ENCODE results near the gene DNASE1. TPM values are rescaled to one million over a fixed set of nuclear protein-coding genes. Genes with fewer than 3 reads are reported as not detected.

Gene DNASE1
- polyA plus RNA-seq, 2 of the 4 experiments (the other 2 are of a cell fraction) = 6.3 to 7.2 TPM

DNA sequence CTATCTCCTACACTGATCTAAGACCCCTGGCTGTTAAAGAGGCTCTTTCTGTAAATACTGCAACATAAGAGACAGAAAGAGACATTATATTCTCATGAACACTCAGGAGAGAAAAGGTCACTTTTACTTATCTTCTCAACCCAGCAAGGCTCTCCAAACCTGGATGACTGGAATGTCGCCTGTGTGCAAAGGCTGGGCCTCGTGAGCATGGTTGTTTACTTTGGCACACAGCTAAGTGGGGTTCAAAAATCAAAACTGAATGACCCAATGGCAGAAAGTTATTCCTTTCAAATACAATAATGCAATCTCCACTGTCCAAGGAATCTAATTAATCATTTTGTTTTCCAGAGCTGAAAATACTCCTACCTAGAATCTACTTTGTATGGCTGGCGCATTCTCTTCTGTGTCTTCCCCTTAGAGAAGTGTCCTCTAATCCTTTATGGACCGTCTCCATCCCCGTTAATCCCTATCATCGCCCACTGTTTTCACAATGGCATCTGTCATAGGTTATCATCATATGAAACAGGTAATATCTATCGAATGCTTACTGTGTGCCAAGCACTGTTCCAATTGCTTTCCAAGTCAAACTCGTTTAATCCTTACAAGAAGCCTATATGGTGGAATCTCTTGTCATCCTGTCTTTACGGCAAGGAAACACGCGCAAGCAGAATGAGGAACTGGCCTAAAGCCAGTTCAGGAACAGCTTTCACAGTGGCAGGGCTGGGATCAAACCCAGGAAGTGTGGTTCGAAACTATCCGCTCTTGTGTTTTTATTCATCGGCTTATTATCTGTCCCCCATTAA is 44.4 kb upstream of the DNASE1 start:
- ChIA-PET CTCF (no interaction called here), POLR2A (no interaction called here)
- no peak for TF ChIP-seq TP53 (CRISPR knock-in tag; IDR thresholded peaks at IDR 0.05)
- TF ChIP-seq EP300 (IDR thresholded peaks at IDR 0.05) = no peak
- no peak for TF ChIP-seq KDM1A (IDR thresholded peaks at IDR 0.05; ENCODE audit: low read depth)
- TF ChIP-seq USF2 (IDR thresholded peaks at IDR 0.05) = no peak
- TF ChIP-seq MYC (IDR thresholded peaks at IDR 0.05; ENCODE audit: borderline replicate concordance, low read length) = no peak
- TF ChIP-seq BHLHE40 (IDR thresholded peaks at IDR 0.05; ENCODE audit: low read depth, low read length) = no peak
- TF ChIP-seq CHD2 (IDR thresholded peaks at IDR 0.05; ENCODE audit: low read length, partially characterized antibody) = no peak
- 91% methylated on average over 14 of the region's 14 CpGs for WGBS (ENCODE audit: missing lambda C conversion rate)
- FAIRE-seq (no peak), ATAC-seq (no peak), DNase-seq (ENCODE audit: low read depth in 1 of 2, low spot score in 1 of 2) (no peak)
- Histone ChIP-seq H3K9me3 (no peaks in the 10 kb centered on the region), H3K4me1 (peaks cover 14% of the 10 kb centered on the region), H3K27ac (no peak overlapping the region; a peak in 1 of 6 replicates), H3K4me3 (peak overlapping the region; percentile 90), H3K4me2 (peak overlapping the region; percentile 84)

DNA sequence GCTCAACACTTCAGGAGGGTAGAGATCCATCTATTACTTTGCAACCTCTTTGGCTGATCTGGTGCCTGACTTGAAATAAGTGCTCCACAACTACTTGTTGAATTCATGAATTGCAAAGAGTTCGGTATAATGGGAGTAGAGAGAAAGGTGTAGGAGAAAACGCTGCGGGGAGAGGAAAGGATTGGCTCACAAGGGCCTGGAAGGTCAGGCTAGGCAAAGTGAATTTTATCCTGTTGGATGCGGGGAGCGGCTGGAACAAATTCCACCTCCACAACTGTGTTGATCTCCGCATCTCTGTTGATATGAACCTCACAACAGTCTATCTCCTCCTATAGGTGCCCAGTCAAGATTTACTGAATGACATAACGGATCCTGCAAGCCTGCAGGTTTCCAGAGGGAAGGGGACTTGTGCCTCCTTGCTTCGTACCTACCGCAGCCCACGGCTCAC is 43.8 kb upstream of the DNASE1 start:
- peak overlapping the region; percentile 88 to 96 for H3K27ac ChIP-seq
- ATAC-seq (peak in 1 of 2 experiments; percentile 35; a peak in 3 of 6 replicates), DNase-seq (ENCODE audit: low read depth in 1 of 2, low spot score in 1 of 2) (no peak), FAIRE-seq (no peak)
- ChIA-PET POLR2A (no interaction called here), CTCF (no interaction called here)
- TF ChIP-seq HEYL (CRISPR knock-in tag; IDR thresholded peaks at IDR 0.05) (no peak), HDAC2 (IDR thresholded peaks at IDR 0.05) (no peak), PBX3 (IDR thresholded peaks at IDR 0.05) (no peak), KDM5A (IDR thresholded peaks at IDR 0.05) (no peak), CHD2 (IDR thresholded peaks at IDR 0.05; ENCODE audit: low read length, partially characterized antibody) (no peak), EHF (CRISPR knock-in tag; IDR thresholded peaks at IDR 0.05) (no peak), JUN (IDR thresholded peaks at IDR 0.05) (no peak), RARB (CRISPR knock-in tag; IDR thresholded peaks at IDR 0.05) (no peak), BCL3 (IDR thresholded peaks at IDR 0.05) (no peak), KDM1A (IDR thresholded peaks at IDR 0.05; ENCODE audit: low read depth) (no peak), CBX8 (IDR thresholded peaks at IDR 0.05) (no peak), MAX (IDR thresholded peaks at IDR 0.05) (no peak), HOXA7 (CRISPR knock-in tag; IDR thresholded peaks at IDR 0.05) (no peak)
- TF ChIP-seq, protein P1, sequence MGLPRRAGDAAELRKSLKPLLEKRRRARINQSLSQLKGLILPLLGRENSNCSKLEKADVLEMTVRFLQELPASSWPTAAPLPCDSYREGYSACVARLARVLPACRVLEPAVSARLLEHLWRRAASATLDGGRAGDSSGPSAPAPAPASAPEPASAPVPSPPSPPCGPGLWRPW (IDR thresholded peaks at IDR 0.05) = no peak
- TF ChIP-seq, protein P2, sequence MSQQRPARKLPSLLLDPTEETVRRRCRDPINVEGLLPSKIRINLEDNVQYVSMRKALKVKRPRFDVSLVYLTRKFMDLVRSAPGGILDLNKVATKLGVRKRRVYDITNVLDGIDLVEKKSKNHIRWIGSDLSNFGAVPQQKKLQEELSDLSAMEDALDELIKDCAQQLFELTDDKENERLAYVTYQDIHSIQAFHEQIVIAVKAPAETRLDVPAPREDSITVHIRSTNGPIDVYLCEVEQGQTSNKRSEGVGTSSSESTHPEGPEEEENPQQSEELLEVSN (IDR thresholded peaks at IDR 0.05; ENCODE audit: borderline replicate concordance, low read depth) = no peak
- peak overlapping the region; percentile 84 for H3K4me2 ChIP-seq
- 12% methylated on average over 10 of the region's 10 CpGs for WGBS (ENCODE audit: missing lambda C conversion rate)
- no peaks in the 10 kb centered on the region for H3K9me3 ChIP-seq
- peaks cover 14% of the 10 kb centered on the region for H3K4me1 ChIP-seq
- peak overlapping the region; percentile 90 for H3K4me3 ChIP-seq
